GM21390 (cell line): ENCODE data around the gene TTC39B.
"Not testable (repeated sequence)": the region's sequence is repeated elsewhere in the genome, so short reads cannot be mapped to it uniquely, and the experiment has no call there.

Source experiments
- ATAC-seq: cut with Tn5 transposase; IDR thresholded peaks from one replicate; pipeline ENCODE4 v1.9.1; 2021; ENCODE audit not compliant: unreplicated experiment

The TTC39B gene

GRCh38 chr9:15306757-15307522 lies at the start of gene TTC39B:
Gene TTC39B, minus strand, starts transcription at chr9:15307216. Its CDS starts 91 bp downstream, at chr9:15307125.
- ATAC-seq, result peak; percentile 96

DNA sequence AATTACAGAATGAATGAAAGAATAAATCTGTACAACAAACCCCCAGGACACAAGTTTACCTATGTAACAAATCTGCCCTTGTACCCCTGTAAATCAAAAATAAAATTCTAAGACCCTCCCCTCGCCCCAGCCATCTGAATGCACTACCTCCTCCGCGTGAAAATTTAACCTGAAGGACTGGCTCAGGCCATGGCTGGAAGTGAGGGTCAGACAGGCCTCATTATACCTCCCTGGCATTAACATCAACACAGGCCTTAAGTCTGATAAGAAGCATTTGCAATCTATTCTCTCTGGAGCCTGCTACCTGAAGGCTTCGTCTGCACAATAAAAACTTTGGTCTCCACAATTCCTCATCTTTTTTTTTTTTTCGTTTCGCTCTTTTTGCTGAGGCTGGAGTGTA lies 48.7 kb upstream of the TTC39B start:
- no peak for ATAC-seq

DNA sequence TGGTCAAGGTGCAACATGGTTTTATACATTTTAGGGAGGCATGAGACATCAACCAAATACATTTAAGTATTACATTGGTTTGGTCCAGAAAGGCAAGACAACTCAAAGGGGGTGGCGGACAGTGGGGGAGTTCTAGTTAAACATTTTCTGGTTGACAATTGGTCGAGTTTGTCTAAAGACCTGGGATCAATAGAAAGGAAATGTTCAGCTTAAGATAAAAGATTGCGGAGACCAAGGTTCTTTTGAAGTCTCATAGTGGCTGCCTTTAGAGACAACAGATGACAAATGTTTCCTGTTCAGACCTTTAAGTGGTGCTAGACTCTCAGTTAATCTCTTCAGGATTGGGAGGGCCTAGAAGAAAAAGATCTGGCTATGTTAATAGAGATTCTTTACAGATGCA lies 47.7 kb upstream of the TTC39B start:
- no peak for ATAC-seq

GRCh38 chr9:15353892-15354291 lies 46.9 kb upstream of the TTC39B start:
- ATAC-seq, result no peak

GRCh38 chr9:15352306-15352705 lies 45.3 kb upstream of the TTC39B start:
- no peak for ATAC-seq

- no peak for ATAC-seq
Observed at GRCh38 chr9:15349892-15350761, 43.1 kb upstream of the TTC39B start.

DNA sequence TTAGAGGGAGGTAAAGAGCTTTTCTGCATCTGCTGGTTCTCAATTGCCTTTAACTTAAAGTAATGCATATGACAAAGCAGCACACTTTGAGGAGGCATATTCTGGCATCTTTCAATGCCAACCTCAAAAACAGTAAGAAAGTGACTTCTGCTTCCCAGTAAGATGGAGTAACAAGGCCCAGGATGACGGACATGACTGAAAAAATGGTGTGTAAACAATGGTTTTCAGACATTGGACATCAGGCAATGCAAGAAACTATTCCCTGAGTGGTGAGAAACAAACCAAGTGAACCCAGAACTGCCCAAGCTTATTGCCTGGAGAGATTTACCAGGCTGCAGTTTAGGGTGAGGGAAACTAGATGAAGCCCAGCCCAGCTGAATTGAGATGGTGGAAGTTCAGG lies 39.8 kb upstream of the TTC39B start:
- no peak for ATAC-seq

DNA sequence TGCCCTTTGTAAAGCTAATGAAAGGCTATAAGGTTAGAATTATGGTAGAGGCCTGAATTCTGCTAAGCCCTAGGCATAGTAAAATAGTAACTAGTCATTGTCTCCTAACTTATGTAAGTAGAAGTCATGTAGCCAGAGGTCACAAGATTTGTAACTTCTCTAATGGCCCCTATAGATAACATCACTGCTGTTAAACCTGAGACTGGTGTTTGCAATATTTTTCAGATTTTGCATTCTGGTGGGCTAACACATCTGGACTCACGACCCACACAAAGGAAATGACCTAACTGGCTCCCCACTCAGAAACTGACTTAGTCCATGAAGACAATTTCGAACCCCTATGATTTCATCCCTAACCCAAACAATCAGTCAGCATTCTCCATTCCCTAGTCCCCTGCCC lies 37.2 kb upstream of the TTC39B start:
- no peak for ATAC-seq

DNA sequence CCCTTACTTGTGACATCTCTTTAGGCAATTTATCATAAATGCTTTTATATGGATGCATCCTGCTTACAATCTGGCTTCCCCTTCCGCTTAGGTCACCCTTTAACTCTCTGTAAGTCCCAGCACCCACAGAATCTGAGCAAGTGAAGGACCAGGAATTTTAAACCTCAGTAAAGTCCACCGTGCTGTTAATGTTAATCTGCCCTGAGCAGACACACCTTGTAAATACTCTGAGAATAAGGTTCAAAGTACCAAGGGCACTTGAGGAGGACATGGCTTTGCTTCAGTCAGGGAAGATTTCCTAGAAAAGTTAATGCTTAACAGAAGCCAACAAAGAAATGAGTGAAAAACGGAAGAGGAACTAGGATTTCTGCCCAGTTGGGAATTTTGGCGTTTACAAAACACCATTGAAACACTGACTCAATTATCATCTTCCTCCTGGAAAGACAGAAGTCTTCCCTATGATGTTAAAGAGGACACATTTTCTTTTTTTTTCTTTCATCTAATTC lies 26.4 kb upstream of the TTC39B start:
- ATAC-seq, result no peak

- ATAC-seq, result no peak
Observed at GRCh38 chr9:15332939-15333338, 25.9 kb upstream of the TTC39B start.

DNA sequence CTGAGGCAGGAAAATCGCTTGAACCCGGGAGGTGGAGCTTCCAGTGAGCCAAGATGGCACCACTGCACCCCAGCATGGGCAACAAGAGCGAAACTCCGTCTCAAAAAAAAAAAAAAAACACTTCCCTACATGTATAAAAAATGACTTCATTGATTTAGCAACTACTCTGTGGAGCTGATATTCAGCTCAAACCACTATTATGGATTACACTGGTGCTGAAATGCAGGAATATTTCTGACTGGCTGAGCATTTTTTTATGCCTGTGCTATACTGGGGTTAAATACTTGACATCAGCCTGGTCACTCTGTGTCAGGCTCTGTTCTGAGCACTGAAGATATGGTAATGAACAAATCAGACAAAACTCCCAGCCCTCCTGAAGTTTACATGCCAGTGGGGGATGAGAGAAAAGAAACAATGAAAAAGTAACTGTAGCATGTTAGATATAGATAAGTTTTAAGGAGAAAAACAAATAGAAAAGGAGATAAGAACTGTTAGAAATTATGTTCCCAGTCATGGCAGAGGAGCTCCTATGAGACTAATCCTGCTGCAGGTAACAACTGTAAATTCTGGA lies 22.6 kb upstream of the TTC39B start:
- ATAC-seq, result no peak

GRCh38 chr9:15328946-15329345 lies 21.9 kb upstream of the TTC39B start:
- ATAC-seq, result no peak

DNA sequence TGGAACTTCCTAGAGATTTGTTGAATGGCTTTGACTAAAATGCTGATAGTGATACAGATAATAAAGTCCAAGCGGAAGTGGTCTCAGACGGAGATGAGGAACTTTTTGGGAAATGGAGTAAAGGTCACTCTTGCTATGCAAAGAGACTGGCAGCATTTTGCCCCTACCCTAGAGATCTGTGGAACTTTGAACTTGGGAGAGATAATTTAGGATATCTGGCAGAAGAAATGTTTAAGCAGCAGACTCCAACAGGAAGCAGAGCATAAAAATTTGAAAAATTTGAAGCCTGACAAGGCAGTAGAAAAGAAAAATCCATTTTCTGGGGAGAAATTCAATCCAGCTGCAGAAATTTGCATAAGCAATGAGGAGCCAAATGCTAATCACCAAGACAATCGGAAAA lies 15.7 kb upstream of the TTC39B start:
- not testable (repeated sequence) for ATAC-seq

DNA sequence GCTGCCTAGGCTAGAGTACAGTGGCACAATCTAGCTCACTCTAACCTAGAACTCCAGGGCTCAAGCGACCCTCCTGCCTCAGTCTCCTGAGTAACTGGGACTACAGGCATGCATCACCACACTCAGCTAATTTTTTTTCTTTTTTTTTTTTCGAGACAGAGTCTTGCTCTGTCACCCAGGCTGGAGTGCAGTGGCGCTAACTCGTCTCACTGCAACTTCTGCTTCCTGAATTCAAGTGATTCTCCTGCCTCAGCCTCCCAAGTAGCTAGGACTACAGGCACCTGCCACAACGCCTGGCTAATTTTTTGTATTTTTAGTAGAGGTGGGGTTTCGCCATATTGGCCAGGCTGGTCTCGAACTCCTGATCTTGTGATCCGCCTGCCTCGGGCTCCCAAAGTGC lies 12.6 kb upstream of the TTC39B start:
- not testable (repeated sequence) for ATAC-seq

- ATAC-seq, result no peak
Observed at GRCh38 chr9:15317836-15318235, 10.8 kb upstream of the TTC39B start.

DNA sequence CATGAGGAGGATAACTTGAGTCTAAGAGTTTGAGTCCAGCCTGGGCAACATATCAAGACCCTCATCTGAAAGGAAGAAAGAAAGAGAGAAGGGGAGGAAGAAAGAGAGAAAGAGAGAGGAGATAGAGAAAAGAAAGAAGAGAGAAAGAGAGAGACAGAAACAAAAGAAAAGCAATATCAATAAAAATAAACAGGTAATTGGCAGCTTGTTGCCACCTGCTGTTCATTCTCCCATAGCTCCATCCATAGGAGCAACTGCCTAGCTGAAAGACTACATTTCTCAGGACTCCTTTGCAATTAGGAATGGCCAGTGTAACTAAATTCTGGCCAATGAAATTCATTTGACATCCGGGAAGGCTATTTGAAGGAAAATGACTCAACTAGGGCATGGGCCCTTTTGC lies 4.6 kb upstream of the TTC39B start:
- ATAC-seq, result no peak

DNA sequence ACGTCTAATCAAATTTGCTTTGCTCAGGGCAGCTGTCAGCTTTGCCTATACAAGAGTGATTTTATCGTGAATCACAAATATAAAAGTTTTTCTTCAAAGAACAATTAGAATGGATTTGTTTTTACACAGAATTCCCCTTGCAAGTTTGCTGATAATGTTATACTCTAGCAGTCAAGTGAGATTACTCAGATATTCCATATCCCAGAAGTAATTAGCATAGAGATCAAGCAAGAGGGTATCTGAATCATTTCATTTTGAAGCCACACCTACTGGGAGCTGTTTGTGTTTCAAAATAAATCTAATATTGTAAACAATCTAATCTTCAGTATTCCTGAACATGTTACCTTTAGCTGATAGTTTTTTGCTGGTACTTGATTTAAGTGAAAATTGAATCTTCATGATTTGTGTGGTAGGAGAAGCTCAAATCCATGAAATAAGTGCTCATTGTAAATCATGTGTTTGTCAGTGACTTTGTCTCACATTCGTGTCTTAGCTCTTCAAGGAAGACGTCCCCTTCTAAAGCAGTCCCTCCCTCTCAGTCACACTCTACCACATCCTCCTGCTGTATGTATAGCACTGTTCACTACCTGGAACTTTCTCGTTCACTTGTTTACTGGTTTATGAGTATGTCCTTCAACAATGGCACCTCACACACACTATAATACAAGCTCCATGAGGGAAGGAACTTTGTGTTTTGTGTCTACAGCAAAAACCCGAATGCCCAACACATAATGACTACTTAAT lies 3.3 kb upstream of the TTC39B start:
- ATAC-seq, result no peak

DNA sequence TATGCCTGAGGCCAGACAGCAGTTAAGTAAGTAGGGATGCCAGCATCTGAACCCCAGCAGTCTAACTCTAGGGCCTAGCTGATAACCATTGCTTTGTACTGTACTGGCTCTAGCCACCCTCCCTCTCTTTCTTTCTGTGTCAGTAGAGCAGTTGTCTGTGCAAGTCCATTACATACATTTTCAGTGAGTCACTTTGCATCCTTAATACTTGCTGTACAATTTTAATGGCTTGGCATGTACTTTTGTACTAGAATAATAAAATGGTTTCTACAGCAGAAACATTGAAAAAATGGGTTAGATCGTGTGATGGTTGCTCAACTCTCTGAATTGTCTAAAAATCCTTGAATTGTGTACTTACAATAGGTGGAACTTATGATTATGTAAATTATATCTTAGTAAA lies 1.5 kb upstream of the TTC39B start:
- ATAC-seq, result no peak

GRCh38 chr9:15307523-15307841 lies 466 bp upstream of the TTC39B start:
- ATAC-seq, result peak; percentile 35

DNA sequence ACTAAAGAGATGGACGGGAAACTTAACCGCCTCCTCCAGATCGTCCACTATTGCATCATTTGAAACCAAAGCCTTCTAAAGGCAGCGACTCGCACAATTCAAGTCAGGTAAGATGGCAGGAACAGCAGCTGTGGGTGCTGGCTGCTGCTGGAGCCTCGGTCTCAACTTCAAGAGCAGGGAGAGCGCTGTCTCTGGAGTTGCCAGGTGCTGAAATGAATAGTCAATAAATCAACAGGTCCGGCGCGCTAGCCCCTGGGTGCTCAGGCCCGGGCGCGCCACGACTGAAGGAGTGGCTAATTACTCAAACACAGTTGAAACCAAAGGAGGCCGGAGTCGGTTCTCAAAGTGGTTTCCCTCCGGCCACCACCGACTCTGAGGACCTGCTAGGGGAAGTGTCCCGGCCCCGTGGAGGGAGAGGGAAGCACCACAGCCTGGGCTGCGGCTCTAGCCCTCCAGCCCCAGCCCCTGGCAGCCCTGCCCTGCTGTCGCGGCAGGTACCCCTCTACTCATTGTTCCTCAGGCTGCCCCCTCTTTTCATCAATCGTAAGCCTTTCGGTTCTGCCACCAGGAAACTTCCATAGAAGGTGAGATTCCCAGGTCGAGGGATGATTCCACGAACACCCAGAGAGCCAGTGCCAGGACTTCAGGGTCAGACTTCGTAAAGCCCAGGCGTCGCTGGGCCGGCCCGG lies 804 bp downstream of the TTC39B start:
- ATAC-seq, result no peak

- no peak for ATAC-seq
Observed at GRCh38 chr9:15305470-15305869, 1.5 kb downstream of the TTC39B start.
